Heart left ventricle (tissue), 13 donors: ENCODE measurements around the gene UQCR11.

Source experiments
- CTCF ChIP-seq, 12 donors: fragments of 200-600 bp; sonication (generic) in 4 of 12; IDR thresholded peaks; one replicate each; pipeline versions ENCODE4 v1.5.0 to v1.8.0; 2018 to 2022; ENCODE audit warnings: antibody characterized with exemption in 12 of 12, mild to moderate bottlenecking in 5 of 12
- POLR2A ChIP-seq, 2 donors: fragments of 450-650 bp; IDR thresholded peaks; one replicate each; pipeline ENCODE4 v1.6.1; 2017; ENCODE audit warnings: antibody characterized with exemption in 2 of 2, mild to moderate bottlenecking in 2 of 2, moderate library complexity in 2 of 2
- donor health status: ischemic (EF 13 %, LVEDD 7.1; RV severe dilation, severe dysfunction).
- donor health status: DM: no; HTN: yes; CAD: no.
- donor health status: DM: no; HTN: no; CAD: no.
- donor health status: ischemic (EF 25% LVEDD 6.9; RV normal size, moderate dysfunction).
- donor health status: ischemic (EF 25% LVEDD 5.7; RV mildly dilated, moderate dysfunction).
- donor health status: ischemic (EF 35%, LVEDD 5.7; RV mildly dilated, moderate dysfunction).
- donor health status: nonischemic (EF 11% LVEDD 7.7; RV severe dilation, severe dysfunction).
- donor health status: DM: yes; HTN: yes; CAD: no.
- donor health status: PGD.
- donor health status: ischemic (EF 29% LVEDD 5.4; RV normal size, mild dysfunction).
- donor health status: nonischemic (EF 23%, LVEDD 6.1; RV moderate dilation, normal function).

- TF ChIP-seq CTCF (IDR thresholded peaks at IDR 0.05) (no peak), POLR2A (IDR thresholded peaks at IDR 0.05) (no peak)
These were observed 10.0 kb upstream of the UQCR11 start for GRCh38 chr19:1615156-1615765.
